Naive thymus-derived CD8-positive, alpha-beta T cell (primary cell): ENCODE data around the gene FDX1. TPM values are rescaled to one million over a fixed set of nuclear protein-coding genes. Genes with fewer than 3 reads are reported as not detected.

Experiments used
- ATAC-seq, 2 donors: fragments of 150-1000 bp; cut with Tn5 transposase in 1 of 2; sonication (Bioruptor Pico), chemical (Tn5 transposase) in 1 of 2; 1 replicate in 1 of 2; 2 replicates in 1 of 2; pipeline ENCODE4 v1.10.0; 2021; ENCODE audit warnings: mild to moderate bottlenecking in 2 of 2, moderate library complexity in 2 of 2
- POLR2A ChIA-PET: fragments of 350-600 bp; sonication (Branson Sonifier 250); formaldehyde crosslinking; loops from one replicate; lab custom pipeline; 2021; ENCODE audit warnings: antibody characterized with exemption; lab: Charles Lee
- DNase-seq, 10 donors: peaks; one replicate each; pipeline versions ENCODE4 v3.0.0 to v3.0.0-alpha.2; 2020 to 2022
- H3K27ac Mint-ChIP-seq, 10 donors: one replicate each; pipeline ENCODE4 v1.8.0; 2020 to 2022; ENCODE audit warnings: mild to moderate bottlenecking in 10 of 10, mixed read lengths in 10 of 10, moderate library complexity in 4 of 10, inconsistent platforms in 1 of 10
- H3K27me3 Mint-ChIP-seq, 5 donors: one replicate each; pipeline ENCODE4 v1.8.0; 2021 to 2022; ENCODE audit warnings: mixed read lengths in 5 of 5
- H3K36me3 Mint-ChIP-seq, 3 donors: one replicate each; pipeline ENCODE4 v1.8.0; 2020 to 2022; ENCODE audit warnings: mixed read lengths in 3 of 3, mild to moderate bottlenecking in 2 of 3, inconsistent platforms in 1 of 3
- H3K4me1 Mint-ChIP-seq, 4 donors: one replicate each; pipeline ENCODE4 v1.8.0; 2021 to 2022; ENCODE audit warnings: mixed read lengths in 4 of 4
- H3K4me3 Mint-ChIP-seq, 10 donors: one replicate each; pipeline ENCODE4 v1.8.0; 2020 to 2022; ENCODE audit warnings: mild to moderate bottlenecking in 10 of 10, mixed read lengths in 10 of 10, moderate library complexity in 6 of 10, inconsistent platforms in 1 of 10
- H3K9me3 Mint-ChIP-seq, 9 donors: one replicate each; pipeline ENCODE4 v1.8.0; 2020 to 2022; ENCODE audit warnings: mixed read lengths in 9 of 9, mild to moderate bottlenecking in 3 of 9, inconsistent platforms in 1 of 9, moderate library complexity in 1 of 9
- polyA plus RNA-seq, 3 donors: library from polyadenylated mRNA; unstranded; fragments of 300-500 nt; fragmentation: Illumina TruSeq; gene quantifications; one replicate each; pipeline ENCODE4 v1.2.3, GENCODE V29; 2021
- total RNA-seq, 8 experiments: library from RNA in 2 of 8; stranded (reverse) in 2 of 8; gene quantifications; one replicate each; pipeline ENCODE4 v1.2.3 and lab custom pipeline; 2021 to 2026

Gene FDX1
- total and polyA plus RNA-seq, 5 experiments from 2014 or later = 11.0 to 18.2 (median 15.8) TPM

DNA sequence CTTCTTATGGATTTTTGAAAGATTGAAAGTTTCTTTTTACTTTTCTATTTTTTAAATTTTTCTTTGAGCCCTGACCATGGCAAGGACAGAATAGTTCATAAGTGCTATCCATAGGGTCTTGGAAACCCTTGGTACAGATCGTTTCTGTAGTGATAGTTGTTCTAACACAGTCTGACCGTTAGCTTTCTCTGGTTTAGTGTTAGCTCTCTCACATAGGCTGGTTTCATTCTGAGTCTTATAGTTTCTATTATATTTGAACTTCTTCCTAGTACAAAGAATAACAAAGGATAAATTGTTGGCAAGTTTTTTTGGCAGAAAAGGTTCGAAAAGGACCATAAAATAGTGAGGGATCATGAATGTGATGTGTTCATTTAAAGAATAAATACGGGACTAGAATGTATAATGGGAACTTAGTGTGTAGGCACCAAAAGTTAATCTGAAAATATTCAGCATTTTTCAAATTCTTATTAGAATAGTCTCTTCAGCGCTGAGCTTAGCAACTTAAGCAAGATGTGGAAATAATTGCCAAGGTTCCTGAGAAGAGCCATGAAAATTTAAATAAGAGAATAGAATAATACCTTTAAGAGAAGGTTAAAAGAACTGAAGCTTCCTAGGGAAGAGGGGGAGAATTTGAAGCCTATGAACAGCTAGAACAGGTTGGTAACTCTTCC, 24.1 kb downstream of the FDX1 start:
- H3K9me3 Mint-ChIP-seq = no peaks in the 10 kb centered on the region
- H3K4me1 Mint-ChIP-seq = peaks cover 8 to 45% (median 37%) of the 10 kb centered on the region in 4 donors
- no peaks in the 10 kb centered on the region for H3K27me3 Mint-ChIP-seq
- POLR2A ChIA-PET = no interaction called here
- DNase-seq (no peak), ATAC-seq (no peak)
- H3K4me3 Mint-ChIP-seq = no peak overlapping the region
- no peak overlapping the region for H3K27ac Mint-ChIP-seq
- H3K36me3 Mint-ChIP-seq = peaks cover 0 to 53% (median 3%) of the 10 kb centered on the region in 3 donors

DNA sequence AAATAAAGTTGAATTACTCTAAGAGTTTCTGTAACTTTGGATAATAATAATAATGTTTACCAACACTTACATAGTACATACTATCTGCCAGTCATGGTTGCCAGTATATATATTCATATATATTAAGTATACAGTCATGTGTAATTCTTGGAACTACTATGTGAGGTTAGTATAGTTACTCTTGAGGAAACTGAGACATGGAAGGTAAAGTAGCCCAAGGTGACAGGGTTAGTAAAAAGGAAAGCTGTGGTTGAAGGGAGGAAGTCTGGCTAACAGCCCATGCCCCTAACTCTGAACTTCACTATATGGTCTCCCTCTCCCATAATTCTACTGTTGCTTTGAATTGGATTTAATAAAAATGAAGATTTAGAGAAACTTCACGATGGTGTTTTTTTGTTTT, 24.9 kb downstream of the FDX1 start:
- no peak for DNase-seq
- H3K4me1 Mint-ChIP-seq = peaks cover 8 to 45% (median 38%) of the 10 kb centered on the region in 4 donors

DNA sequence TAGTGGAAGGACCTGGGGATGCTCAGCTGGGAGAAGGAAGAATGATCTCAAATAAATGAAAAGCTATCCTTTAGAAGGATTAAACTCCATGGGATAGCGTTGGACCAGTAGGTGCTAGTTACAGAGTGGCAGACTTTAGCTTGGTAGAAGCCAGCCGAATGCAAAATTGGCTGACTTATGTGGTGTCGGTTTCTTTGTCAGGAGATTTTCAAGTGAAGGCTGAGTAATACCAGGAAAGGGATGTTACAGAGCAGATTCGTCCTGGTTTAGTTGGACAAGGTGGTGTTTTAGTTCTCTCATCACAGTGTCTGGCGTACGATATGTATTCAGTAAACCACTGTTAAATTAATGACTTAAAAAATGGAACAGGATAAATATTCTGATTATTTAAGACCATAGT, 26.0 kb downstream of the FDX1 start:
- H3K27ac Mint-ChIP-seq = no peak overlapping the region

More for the DNA sequence above, 24.9 kb downstream of the FDX1 start:
- H3K27me3 Mint-ChIP-seq = no peaks in the 10 kb centered on the region
- H3K27ac Mint-ChIP-seq = no peak overlapping the region
- ATAC-seq = no peak
- H3K9me3 Mint-ChIP-seq = no peaks in the 10 kb centered on the region
- POLR2A ChIA-PET = no interaction called here
- H3K36me3 Mint-ChIP-seq = peaks cover 0 to 59% (median 5%) of the 10 kb centered on the region in 3 donors
- no peak overlapping the region for H3K4me3 Mint-ChIP-seq

DNA sequence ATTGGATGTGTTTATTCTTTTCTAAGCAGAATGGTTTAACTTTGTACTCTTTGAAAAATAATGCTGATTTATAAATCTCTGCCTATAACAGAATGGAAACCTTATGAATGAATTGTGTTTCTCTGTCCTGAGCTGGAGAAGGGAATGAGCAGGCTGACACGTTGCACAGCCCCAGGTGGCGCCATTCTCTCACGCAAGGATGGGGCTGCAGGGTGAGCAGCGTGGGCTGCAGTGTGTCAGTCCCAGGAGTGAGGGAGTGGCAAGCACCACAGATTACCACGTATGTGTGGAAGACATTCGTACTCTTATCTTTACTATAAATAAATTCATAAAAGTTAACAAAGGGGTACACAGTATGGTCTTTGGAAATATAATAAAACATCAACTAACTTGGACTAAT, 33.4 kb downstream of the FDX1 start:
- H3K4me1 Mint-ChIP-seq = peaks cover 0 to 8% (median 2%) of the 10 kb centered on the region in 4 donors
- peaks cover 0 to 70% (median 12%) of the 10 kb centered on the region in 3 donors for H3K36me3 Mint-ChIP-seq
- peak overlapping the region in 1 of 10 donors; percentile 74 for H3K27ac Mint-ChIP-seq
- H3K27me3 Mint-ChIP-seq = no peaks in the 10 kb centered on the region
- H3K4me3 Mint-ChIP-seq = no peak overlapping the region
- POLR2A ChIA-PET = no interaction called here
- ATAC-seq (no peak), DNase-seq (peak in 2 of 10 donors; percentile 1 to 31)
- H3K9me3 Mint-ChIP-seq = no peaks in the 10 kb centered on the region

More for the DNA sequence above, 26.0 kb downstream of the FDX1 start:
- Mint-ChIP-seq H3K27me3 (no peaks in the 10 kb centered on the region), H3K9me3 (no peaks in the 10 kb centered on the region), H3K36me3 (peaks cover 0 to 63% (median 8%) of the 10 kb centered on the region in 3 donors), H3K4me3 (no peak overlapping the region), H3K4me1 (peaks cover 9 to 44% (median 36%) of the 10 kb centered on the region in 4 donors)
- DNase-seq (no peak), ATAC-seq (no peak)
- POLR2A ChIA-PET = interaction anchor here (0.6 kb wide), 1 partner anchor 16 kb away, joined by 3 read pairs; no protein-coding TSS in a partner anchor

DNA sequence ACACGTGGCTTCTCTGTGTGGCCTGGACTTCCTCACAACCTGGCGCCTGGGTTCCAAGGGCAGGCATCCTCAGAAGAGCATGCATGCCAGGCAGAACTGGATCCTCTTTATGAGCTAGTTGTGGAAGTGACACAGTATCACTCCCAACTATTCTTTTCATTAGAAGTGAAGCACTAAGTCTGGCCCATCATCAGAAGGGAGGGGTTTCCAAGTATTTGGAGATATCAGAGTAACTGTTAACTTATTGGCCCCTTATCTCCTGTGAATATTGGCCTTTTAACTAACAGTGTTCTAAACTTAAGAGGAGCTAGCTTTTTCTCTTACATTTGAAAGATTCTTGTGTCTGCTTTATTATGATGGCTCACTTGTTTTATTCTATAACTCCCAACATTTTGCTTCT, 35.5 kb downstream of the FDX1 start:
- H3K4me1 Mint-ChIP-seq = peaks cover 0 to 4% (median 2%) of the 10 kb centered on the region in 4 donors
- H3K9me3 Mint-ChIP-seq = no peaks in the 10 kb centered on the region
- peak overlapping the region in 2 of 10 donors; percentile 51 to 53 for H3K27ac Mint-ChIP-seq
- ATAC-seq = no peak
- peaks cover 5 to 58% (median 13%) of the 10 kb centered on the region in 3 donors for H3K36me3 Mint-ChIP-seq
- H3K4me3 Mint-ChIP-seq = no peak overlapping the region
- H3K27me3 Mint-ChIP-seq = no peaks in the 10 kb centered on the region
- DNase-seq = no peak
- POLR2A ChIA-PET = no interaction called here

DNA sequence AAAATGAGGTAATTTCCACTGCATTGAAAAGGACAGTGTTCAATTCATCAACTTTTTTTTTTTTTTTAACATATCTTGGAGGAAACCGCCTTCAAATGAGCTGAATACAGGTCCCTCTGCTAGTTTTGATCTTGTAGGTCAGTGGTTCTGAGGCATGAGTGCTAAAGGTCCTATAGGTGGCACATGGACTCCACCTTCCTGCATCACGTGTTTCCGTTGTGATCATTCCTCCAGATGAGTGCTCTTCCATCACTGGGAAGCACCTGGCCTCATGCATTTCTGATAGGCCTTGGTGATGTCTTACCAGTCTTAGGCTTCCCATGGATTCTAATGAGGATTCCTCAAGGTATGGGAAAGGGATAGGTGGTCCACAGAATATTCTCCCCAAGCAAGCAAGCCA, 37.8 kb downstream of the FDX1 start:
- Mint-ChIP-seq H3K4me3 (no peak overlapping the region), H3K27me3 (no peaks in the 10 kb centered on the region), H3K4me1 (peaks cover 0 to 2% (median 0%) of the 10 kb centered on the region in 4 donors), H3K9me3 (no peaks in the 10 kb centered on the region), H3K27ac (no peak overlapping the region), H3K36me3 (peaks cover 5 to 41% (median 11%) of the 10 kb centered on the region in 3 donors)
- ATAC-seq (no peak), DNase-seq (no peak)
- POLR2A ChIA-PET = no interaction called here

DNA sequence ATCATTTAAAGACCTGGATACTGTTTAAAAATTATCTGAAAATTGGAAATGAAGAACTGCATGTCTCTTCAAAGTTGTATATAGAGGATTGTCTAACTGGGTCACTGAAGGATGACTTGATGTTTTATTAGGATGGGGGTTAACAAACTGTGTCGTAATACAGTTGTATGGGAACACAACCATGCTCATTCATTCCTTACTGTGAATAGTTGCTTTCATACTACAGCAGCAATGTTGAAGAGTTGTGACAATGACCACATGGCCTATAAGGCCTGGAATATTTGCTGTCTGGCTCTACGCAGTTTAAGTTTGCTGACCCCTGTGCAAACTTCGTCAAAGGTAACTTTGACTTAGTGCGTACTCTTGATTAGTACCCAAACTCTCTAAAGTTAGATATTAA, 38.4 kb downstream of the FDX1 start:
- Mint-ChIP-seq H3K9me3 (no peaks in the 10 kb centered on the region), H3K27me3 (no peaks in the 10 kb centered on the region), H3K27ac (no peak overlapping the region), H3K4me3 (no peak overlapping the region), H3K4me1 (peaks cover 0 to 2% (median 0%) of the 10 kb centered on the region in 4 donors), H3K36me3 (peaks cover 5 to 39% (median 11%) of the 10 kb centered on the region in 3 donors)
- no peak for DNase-seq
- POLR2A ChIA-PET = no interaction called here
- no peak for ATAC-seq

DNA sequence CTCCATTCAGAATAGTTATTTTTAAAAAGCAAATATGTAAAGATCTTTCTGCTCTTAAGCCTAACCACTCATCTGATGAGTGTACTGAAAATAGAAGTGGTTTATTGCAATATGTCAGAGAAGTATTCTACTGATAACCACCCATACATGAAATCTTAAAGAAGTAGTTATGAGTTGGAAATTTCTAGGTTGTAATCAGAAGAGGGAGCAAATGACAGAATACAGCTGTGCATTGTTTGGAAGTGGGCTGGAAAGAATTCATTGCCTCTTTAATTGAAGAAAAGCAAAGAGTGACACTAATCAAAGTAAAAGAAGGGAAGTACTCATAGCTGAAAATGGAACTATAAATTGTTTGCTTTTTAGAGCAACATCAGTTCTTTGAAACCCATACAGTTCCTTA, 39.4 kb downstream of the FDX1 start:
- no peaks in the 10 kb centered on the region for H3K27me3 Mint-ChIP-seq
- DNase-seq = no peak
- peaks cover 5 to 31% (median 11%) of the 10 kb centered on the region in 3 donors for H3K36me3 Mint-ChIP-seq

DNA sequence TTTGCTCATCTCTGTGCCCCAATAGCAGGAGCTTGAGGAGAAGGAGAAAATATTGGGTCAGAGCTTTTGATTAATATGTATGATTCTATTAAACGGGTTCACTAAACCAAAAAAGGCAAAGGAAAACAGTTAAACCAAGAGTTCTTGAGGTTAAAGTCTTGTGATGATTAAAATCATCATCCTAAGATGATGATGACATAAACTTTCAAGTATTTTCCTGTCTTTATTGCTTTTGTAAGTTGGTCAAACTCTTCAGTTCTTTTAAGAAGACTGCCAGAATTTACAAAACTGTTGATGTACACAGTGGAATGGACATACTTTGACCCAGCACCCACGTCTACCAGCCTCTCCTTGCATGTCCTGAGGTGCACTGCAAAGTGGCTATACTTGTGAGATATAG, 41.0 kb downstream of the FDX1 start:
- ATAC-seq (no peak), DNase-seq (no peak)
- Mint-ChIP-seq H3K9me3 (no peaks in the 10 kb centered on the region), H3K27me3 (no peaks in the 10 kb centered on the region), H3K4me1 (peaks cover 0 to 2% (median 0%) of the 10 kb centered on the region in 4 donors), H3K4me3 (no peak overlapping the region), H3K36me3 (peaks cover 5 to 21% (median 11%) of the 10 kb centered on the region in 3 donors), H3K27ac (no peak overlapping the region)
- POLR2A ChIA-PET = no interaction called here

More for the DNA sequence above, 39.4 kb downstream of the FDX1 start:
- Mint-ChIP-seq H3K9me3 (no peaks in the 10 kb centered on the region), H3K4me3 (no peak overlapping the region), H3K4me1 (peaks cover 0 to 2% (median 0%) of the 10 kb centered on the region in 4 donors), H3K27ac (no peak overlapping the region)
- ATAC-seq = no peak
- POLR2A ChIA-PET = no interaction called here

DNA sequence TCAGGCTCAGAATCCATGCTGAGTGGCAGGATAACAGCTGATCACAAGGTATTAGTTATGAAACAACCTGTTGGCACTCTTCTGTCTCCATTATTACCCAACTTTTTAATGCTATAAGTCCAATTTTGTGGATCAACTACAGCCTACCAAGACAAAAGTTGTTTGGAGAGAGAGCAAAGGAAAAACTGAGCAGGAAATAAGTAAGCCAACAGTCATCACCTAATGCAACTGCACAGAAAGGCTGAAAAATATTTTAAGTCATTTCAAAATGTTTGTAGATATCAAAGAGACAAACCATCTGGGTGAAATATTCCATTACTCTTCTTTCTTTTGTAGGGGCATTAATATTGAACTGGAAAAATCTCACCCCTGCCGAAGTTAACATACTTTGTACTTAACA, 41.6 kb downstream of the FDX1 start:
- H3K9me3 Mint-ChIP-seq = no peaks in the 10 kb centered on the region
- H3K4me1 Mint-ChIP-seq = peaks cover 0 to 3% (median 0%) of the 10 kb centered on the region in 4 donors
- ATAC-seq (no peak), DNase-seq (no peak)
- POLR2A ChIA-PET = no interaction called here
- no peak overlapping the region for H3K4me3 Mint-ChIP-seq
- no peak overlapping the region for H3K27ac Mint-ChIP-seq
- peaks cover 5 to 17% (median 9%) of the 10 kb centered on the region in 3 donors for H3K36me3 Mint-ChIP-seq
- no peaks in the 10 kb centered on the region for H3K27me3 Mint-ChIP-seq

DNA sequence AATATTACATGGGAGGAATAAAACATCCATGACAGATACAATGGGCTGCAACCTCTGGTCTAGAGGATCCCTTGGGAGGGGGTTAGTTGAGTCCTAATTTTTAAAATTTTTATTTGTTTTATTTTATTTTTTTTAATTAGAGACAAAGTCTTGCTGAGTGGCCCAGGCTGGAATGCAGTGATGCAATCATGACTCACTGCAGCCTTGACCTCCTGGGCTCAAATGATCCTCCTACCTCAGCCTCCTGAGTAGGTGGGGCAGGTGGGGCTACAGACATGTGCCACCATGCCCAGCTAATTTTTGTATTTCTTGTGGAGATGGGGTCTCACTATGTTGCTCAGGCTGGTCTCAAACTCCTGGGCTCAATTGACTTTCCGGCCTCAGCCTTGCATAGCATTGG, 43.1 kb downstream of the FDX1 start:
- POLR2A ChIA-PET = interaction anchor here (0.6 kb wide), 1 partner anchor 15 kb away, joined by 4 read pairs; no protein-coding TSS in a partner anchor
- Mint-ChIP-seq H3K27ac (no peak overlapping the region), H3K36me3 (peaks cover 5 to 15% (median 7%) of the 10 kb centered on the region in 3 donors), H3K27me3 (no peaks in the 10 kb centered on the region), H3K9me3 (no peaks in the 10 kb centered on the region), H3K4me1 (peaks cover 0 to 3% (median 0%) of the 10 kb centered on the region in 4 donors), H3K4me3 (no peak overlapping the region)
- DNase-seq (no peak), ATAC-seq (no peak)

DNA sequence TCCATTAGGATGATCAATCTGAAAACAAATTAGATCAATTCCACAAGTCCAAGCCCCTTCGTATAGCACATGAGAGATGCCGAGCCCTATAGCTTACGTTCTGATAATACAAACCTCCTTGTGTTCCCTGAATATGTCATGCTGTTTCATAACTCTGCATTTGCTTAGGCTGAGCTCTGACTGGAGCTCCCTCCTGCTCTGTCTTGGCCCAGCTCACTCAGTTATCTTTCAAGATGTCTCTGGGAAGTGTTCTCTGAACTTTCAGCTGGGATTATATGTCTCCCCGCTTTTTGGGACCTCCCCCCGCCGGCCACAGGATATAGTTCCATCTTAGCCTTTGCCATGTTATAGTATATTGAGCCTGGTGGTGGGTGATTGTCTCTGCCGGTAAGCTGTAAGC, 44.0 kb downstream of the FDX1 start:
- DNase-seq (no peak), ATAC-seq (no peak)
- POLR2A ChIA-PET = no interaction called here
- Mint-ChIP-seq H3K4me1 (peaks cover 0 to 3% (median 0%) of the 10 kb centered on the region in 4 donors), H3K4me3 (no peak overlapping the region), H3K9me3 (no peaks in the 10 kb centered on the region), H3K36me3 (peaks cover 5 to 9% (median 7%) of the 10 kb centered on the region in 3 donors), H3K27ac (no peak overlapping the region), H3K27me3 (no peaks in the 10 kb centered on the region)

DNA sequence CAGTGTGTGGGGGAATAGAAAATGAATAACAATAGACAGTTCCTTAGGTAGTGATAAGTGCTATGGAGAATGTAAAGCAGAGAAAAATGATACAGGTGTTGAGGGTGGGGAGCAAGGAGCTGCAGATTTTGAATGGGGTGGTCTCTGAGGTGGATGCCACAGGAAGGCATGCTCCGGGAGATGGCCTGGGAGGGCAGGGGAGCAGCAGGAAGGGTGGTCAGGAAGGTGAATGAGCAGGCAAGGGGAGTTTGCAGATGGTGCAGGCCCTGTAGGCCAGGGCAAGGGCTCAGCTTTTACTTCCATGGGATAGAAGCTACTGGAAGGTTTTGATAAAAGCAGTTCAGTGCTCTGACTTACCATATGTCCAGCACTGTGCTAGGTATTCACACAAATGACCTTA, 44.8 kb downstream of the FDX1 start:
- H3K9me3 Mint-ChIP-seq = no peaks in the 10 kb centered on the region
- H3K36me3 Mint-ChIP-seq = peaks cover 0 to 5% (median 0%) of the 10 kb centered on the region in 3 donors
- H3K27ac Mint-ChIP-seq = peak overlapping the region in 2 of 10 donors; percentile 4 to 78
- peaks cover 0 to 6% (median 4%) of the 10 kb centered on the region in 4 donors for H3K4me1 Mint-ChIP-seq
- no peak overlapping the region for H3K4me3 Mint-ChIP-seq
- DNase-seq (no peak), ATAC-seq (no peak)
- POLR2A ChIA-PET = no interaction called here
- no peaks in the 10 kb centered on the region for H3K27me3 Mint-ChIP-seq
